HFFc6 (cell line): ENCODE results near the gene SYNJ1. TPM values are rescaled to one million over a fixed set of nuclear protein-coding genes. Genes with fewer than 3 reads are reported as not detected.
"Not testable (repeated sequence)": the region's sequence is repeated elsewhere in the genome, so short reads cannot be mapped to it uniquely, and the experiment has no call there.

Experiments used
- DNase-seq: peaks from one replicate; pipeline ENCODE4 v3.0.0-alpha.2; 2018
- H3K27ac Mint-ChIP-seq: 2 replicates; pipeline ENCODE4 v1.8.0; 2020; ENCODE audit warnings: mild to moderate bottlenecking, mixed read lengths
- H3K27me3 Mint-ChIP-seq: 2 replicates; pipeline ENCODE4 v1.8.0; 2021; ENCODE audit warnings: mild to moderate bottlenecking, moderate library complexity, mixed read lengths; ENCODE audit not compliant: insufficient read depth
- H3K36me3 Mint-ChIP-seq: 2 replicates; pipeline ENCODE4 v1.8.0; 2021; ENCODE audit warnings: low read depth, mixed read lengths
- H3K4me1 Mint-ChIP-seq: 2 replicates; pipeline ENCODE4 v1.8.0; 2020; ENCODE audit warnings: low read depth, mixed read lengths
- H3K4me3 Mint-ChIP-seq: 2 replicates; pipeline ENCODE4 v1.8.0; 2020; ENCODE audit warnings: mild to moderate bottlenecking, moderate library complexity, mixed read lengths
- H3K9me3 Mint-ChIP-seq: 2 replicates; pipeline ENCODE4 v1.8.0; 2020; ENCODE audit warnings: mild to moderate bottlenecking, mixed read lengths
- CTCF ChIP-seq: fragments of 200-600 bp; sonication (generic); IDR thresholded peaks from 2 replicates; pipeline ENCODE4 v1.5.0; 2021; ENCODE audit warnings: antibody characterized with exemption, mild to moderate bottlenecking
- total RNA-seq, 6 experiments: library from RNA; stranded (reverse); fragmentation: NEBNext Ultra II Directional; extraction: Animal tissue kit (Norgen Biotek cat#: 25700); gene quantifications; 2 replicates in 1 of 6; 3 replicates in 5 of 6; pipeline ENCODE4 v1.2.3, GENCODE V29; 2021

Gene SYNJ1
- total RNA-seq, 6 experiments from 2014 or later: 14.3 to 17.9 (median 15.6) TPM

- H3K4me3 Mint-ChIP-seq: no peak overlapping the region
- TF ChIP-seq CTCF: no peak
- H3K9me3 Mint-ChIP-seq: no peaks in the 10 kb centered on the region
- peaks cover 49% of the 10 kb centered on the region for H3K4me1 Mint-ChIP-seq
- no peaks in the 10 kb centered on the region for H3K27me3 Mint-ChIP-seq
- DNase-seq: no peak
- H3K27ac Mint-ChIP-seq: no peak overlapping the region
- H3K36me3 Mint-ChIP-seq: peaks cover 7% of the 10 kb centered on the region; the same call in 1 of the 2 replicates
Measured at GRCh38 chr21:32705901-32706300, 21.9 kb downstream of the SYNJ1 start.

GRCh38 chr21:32705139-32705538 is 22.7 kb downstream of the SYNJ1 start:
- Mint-ChIP-seq H3K36me3 (peaks cover 7% of the 10 kb centered on the region; the same call in 1 of the 2 replicates), H3K4me3 (no peak overlapping the region), H3K9me3 (no peaks in the 10 kb centered on the region), H3K27ac (no peak overlapping the region), H3K27me3 (no peaks in the 10 kb centered on the region), H3K4me1 (peaks cover 49% of the 10 kb centered on the region)
- TF ChIP-seq CTCF: no peak
- no peak for DNase-seq

GRCh38 chr21:32702702-32703101 is 25.1 kb downstream of the SYNJ1 start:
- H3K27me3 Mint-ChIP-seq: no peaks in the 10 kb centered on the region
- H3K9me3 Mint-ChIP-seq: no peaks in the 10 kb centered on the region
- H3K4me1 Mint-ChIP-seq: peaks cover 49% of the 10 kb centered on the region
- H3K36me3 Mint-ChIP-seq: peaks cover 7% of the 10 kb centered on the region
- DNase-seq: peak; percentile 26
- peak overlapping the region; percentile 86 for H3K27ac Mint-ChIP-seq
- peak overlapping the region; percentile 61 for H3K4me3 Mint-ChIP-seq
- no peak for TF ChIP-seq CTCF

GRCh38 chr21:32698971-32699693 is 28.7 kb downstream of the SYNJ1 start:
- Mint-ChIP-seq H3K27ac (no peak overlapping the region), H3K36me3 (peaks cover 1% of the 10 kb centered on the region), H3K4me3 (no peak overlapping the region), H3K9me3 (no peaks in the 10 kb centered on the region), H3K27me3 (no peaks in the 10 kb centered on the region), H3K4me1 (peaks cover 22% of the 10 kb centered on the region)
- DNase-seq: no peak
- no peak for TF ChIP-seq CTCF

- H3K27me3 Mint-ChIP-seq: no peaks in the 10 kb centered on the region
- TF ChIP-seq CTCF: no peak
- DNase-seq: no peak
- H3K9me3 Mint-ChIP-seq: no peaks in the 10 kb centered on the region
- no peaks in the 10 kb centered on the region; the same call in none of the 2 replicates for H3K36me3 Mint-ChIP-seq
- H3K27ac Mint-ChIP-seq: no peak overlapping the region
- H3K4me1 Mint-ChIP-seq: peaks cover 18% of the 10 kb centered on the region
- no peak overlapping the region for H3K4me3 Mint-ChIP-seq
Measured at GRCh38 chr21:32698286-32698685, 29.5 kb downstream of the SYNJ1 start.

- H3K4me1 Mint-ChIP-seq, H3K27ac Mint-ChIP-seq, H3K4me3 Mint-ChIP-seq, H3K9me3 Mint-ChIP-seq, H3K27me3 Mint-ChIP-seq, H3K36me3 Mint-ChIP-seq, DNase-seq: not testable (repeated sequence)
Measured at GRCh38 chr21:32695482-32695881, 32.3 kb downstream of the SYNJ1 start.
